Measurements from ENCODE around the gene DROSHA. TPM values are rescaled to one million over a fixed set of nuclear protein-coding genes. Genes with fewer than 3 reads are reported as not detected.
"Not testable (repeated sequence)": the region's sequence is repeated elsewhere in the genome, so short reads cannot be mapped to it uniquely, and the experiment has no call there.

DROSHA gene
- polyA plus RNA-seq, 3 donors from 2014 or later: 8.5 to 20.3 (median 9.3) TPM

GRCh38 chr5:31365776-31366175, 166.1 kb downstream of the DROSHA start:
- H3K27ac Mint-ChIP-seq: no peak overlapping the region
- H3K4me1 Mint-ChIP-seq: no peaks in the 10 kb centered on the region
- no peak overlapping the region for H3K4me3 Mint-ChIP-seq
- peaks cover 0 to 20% (median 4%) of the 10 kb centered on the region in 6 donors for H3K9me3 Mint-ChIP-seq
- H3K27me3 Mint-ChIP-seq (ENCODE audit: low read depth in 3 of 3): peaks cover 0 to 5% (median 0%) of the 10 kb centered on the region in 3 donors
- DNase-seq: no peak
- H3K36me3 Mint-ChIP-seq: no peaks in the 10 kb centered on the region

- H3K4me1 Mint-ChIP-seq: no peaks in the 10 kb centered on the region
- H3K9me3 Mint-ChIP-seq: peaks cover 0 to 20% (median 3%) of the 10 kb centered on the region in 6 donors
- H3K27ac Mint-ChIP-seq: no peak overlapping the region
- peaks cover 0 to 3% (median 0%) of the 10 kb centered on the region in 3 donors for H3K27me3 Mint-ChIP-seq (ENCODE audit: low read depth in 3 of 3)
- no peaks in the 10 kb centered on the region for H3K36me3 Mint-ChIP-seq
- DNase-seq: no peak
- no peak overlapping the region for H3K4me3 Mint-ChIP-seq
Measured at GRCh38 chr5:31364881-31365636, 166.8 kb downstream of the DROSHA start.

GRCh38 chr5:31362931-31363568, 168.8 kb downstream of the DROSHA start:
- no peak overlapping the region for H3K4me3 Mint-ChIP-seq
- DNase-seq: no peak
- H3K36me3 Mint-ChIP-seq: no peaks in the 10 kb centered on the region
- H3K9me3 Mint-ChIP-seq: peaks cover 0 to 20% (median 4%) of the 10 kb centered on the region in 6 donors
- H3K4me1 Mint-ChIP-seq: no peaks in the 10 kb centered on the region
- no peak overlapping the region for H3K27ac Mint-ChIP-seq
- peaks cover 0 to 8% (median 0%) of the 10 kb centered on the region in 3 donors for H3K27me3 Mint-ChIP-seq (ENCODE audit: low read depth in 3 of 3)

- no peak overlapping the region for H3K27ac Mint-ChIP-seq
- no peak for DNase-seq
- peaks cover 0 to 7% (median 2%) of the 10 kb centered on the region in 3 donors for H3K27me3 Mint-ChIP-seq (ENCODE audit: low read depth in 3 of 3)
- H3K4me1 Mint-ChIP-seq: no peaks in the 10 kb centered on the region
- H3K4me3 Mint-ChIP-seq: no peak overlapping the region
- H3K9me3 Mint-ChIP-seq: peaks cover 0 to 20% (median 4%) of the 10 kb centered on the region in 6 donors
- H3K36me3 Mint-ChIP-seq: no peaks in the 10 kb centered on the region
Measured at GRCh38 chr5:31362529-31362900, 169.4 kb downstream of the DROSHA start.

GRCh38 chr5:31361704-31362528, 170.0 kb downstream of the DROSHA start:
- H3K4me1 Mint-ChIP-seq; H3K27ac Mint-ChIP-seq; H3K4me3 Mint-ChIP-seq; H3K27me3 Mint-ChIP-seq (ENCODE audit: low read depth in 3 of 3); H3K36me3 Mint-ChIP-seq; DNase-seq: not testable (repeated sequence)
- H3K9me3 Mint-ChIP-seq: peaks cover 0 to 20% (median 4%) of the 10 kb centered on the region in 6 donors

- H3K4me1 Mint-ChIP-seq: no peaks in the 10 kb centered on the region
Measured at GRCh38 chr5:31361234-31361633, 170.7 kb downstream of the DROSHA start.

GRCh38 chr5:31359839-31360238, 172.1 kb downstream of the DROSHA start:
- Mint-ChIP-seq H3K36me3 (no peaks in the 10 kb centered on the region), H3K27ac (no peak overlapping the region), H3K4me1 (no peaks in the 10 kb centered on the region), H3K4me3 (no peak overlapping the region), H3K9me3 (peaks cover 0 to 17% (median 4%) of the 10 kb centered on the region in 6 donors), H3K27me3 (ENCODE audit: low read depth in 3 of 3) (peaks cover 1 to 7% (median 4%) of the 10 kb centered on the region in 3 donors)
- no peak for DNase-seq

More at GRCh38 chr5:31361234-31361633, 170.7 kb downstream of the DROSHA start:
- Mint-ChIP-seq H3K9me3 (peaks cover 0 to 20% (median 4%) of the 10 kb centered on the region in 6 donors), H3K4me3 (no peak overlapping the region), H3K36me3 (no peaks in the 10 kb centered on the region), H3K27ac (no peak overlapping the region), H3K27me3 (ENCODE audit: low read depth in 3 of 3) (peaks cover 0 to 7% (median 4%) of the 10 kb centered on the region in 3 donors)
- DNase-seq: no peak

GRCh38 chr5:31357038-31357437, 174.9 kb downstream of the DROSHA start:
- Mint-ChIP-seq H3K27ac (no peak overlapping the region), H3K4me3 (no peak overlapping the region), H3K9me3 (peaks cover 0 to 5% (median under 1%) of the 10 kb centered on the region in 6 donors), H3K27me3 (ENCODE audit: low read depth in 3 of 3) (peaks cover 3 to 6% (median 5%) of the 10 kb centered on the region in 3 donors), H3K4me1 (no peaks in the 10 kb centered on the region), H3K36me3 (no peaks in the 10 kb centered on the region)
- no peak for DNase-seq

GRCh38 chr5:31355337-31355736, 176.6 kb downstream of the DROSHA start:
- H3K27ac Mint-ChIP-seq: no peak overlapping the region
- peaks cover 0 to 3% (median 0%) of the 10 kb centered on the region in 3 donors for H3K36me3 Mint-ChIP-seq
- H3K27me3 Mint-ChIP-seq (ENCODE audit: low read depth in 3 of 3): peaks cover 4 to 8% (median 5%) of the 10 kb centered on the region in 3 donors
- no peaks in the 10 kb centered on the region for H3K4me1 Mint-ChIP-seq
- DNase-seq: no peak
- H3K4me3 Mint-ChIP-seq: no peak overlapping the region
- peaks cover 0 to 7% (median under 1%) of the 10 kb centered on the region in 6 donors for H3K9me3 Mint-ChIP-seq

Other genes with a start within 250 kb of the DROSHA start
- gene C5orf22, start 208 bp upstream of the DROSHA start, polyA plus RNA-seq: 10 to 100 TPM; 17.9 to 23.6 (median 22.9) TPM
- under 1 TPM in 1 of 3 donors, not detected in 2; 0.37 TPM for gene PDZD2, start 107.0 kb upstream of the DROSHA start, polyA plus RNA-seq